SK-N-SH (cell line): Measurements from ENCODE around the gene PKD1. TPM values are rescaled to one million over a fixed set of nuclear protein-coding genes. Genes with fewer than 3 reads are reported as not detected.

ENCODE experiments used
- CTCF ChIA-PET: fragments of 300-600, 350-600 bp; formaldehyde crosslinking; extraction: SDS; loops from one replicate; lab custom pipeline; 2021; lab: Yijun Ruan, JAX
- POLR2A ChIA-PET: fragments of 350-600 bp; sonication (Branson Sonifier 250); formaldehyde crosslinking; extraction: SDS; loops from one replicate; lab custom pipeline; 2020; ENCODE audit warnings: antibody characterized with exemption, inconsistent platforms; lab: Yijun Ruan, JAX
- DNase-seq: peaks from one replicate; pipeline ENCODE4 v3.0.0; 2012
- H2AFZ ChIP-seq: fragments of 200-600 bp; sonication (generic); 2 replicates; pipeline ENCODE4 v1.8.1; 2016; ENCODE audit warnings: antibody characterized with exemption, mild to moderate bottlenecking, low read depth
- H3F3A ChIP-seq: fragments of 200-600 bp; sonication (generic); replicated peaks from 2 replicates; pipeline ENCODE3; 2016; ENCODE audit warnings: antibody characterized with exemption, mild to moderate bottlenecking; ENCODE audit not compliant: insufficient read depth
- H3K27ac ChIP-seq, 2 experiments: fragments of 200-500 bp in 1 of 2; fragments of 200-600 bp in 1 of 2; sonication (Bioruptor generic) in 1 of 2; sonication (generic), shearing (Covaris generic) in 1 of 2; 2 replicates each; pipeline versions ENCODE4 v1.5.1 to v1.6.1; 2014 to 2016; ENCODE audit warnings: low read depth in 2 of 2, inconsistent platforms in 1 of 2, low read length in 1 of 2, mild to moderate bottlenecking in 1 of 2, mixed read lengths in 1 of 2
- H3K27me3 ChIP-seq: fragments of 200-600 bp; sonication (generic), shearing (Covaris generic); 2 replicates; pipeline ENCODE4 v1.6.1; 2016; ENCODE audit warnings: mixed run types; ENCODE audit not compliant: insufficient read depth
- H3K36me3 ChIP-seq, 2 experiments: fragments of 200-500 bp in 1 of 2; fragments of 200-600 bp in 1 of 2; sonication (Bioruptor generic) in 1 of 2; sonication (generic) in 1 of 2; replicated peaks in 1 of 2; 2 replicates each; pipeline versions ENCODE3 to v1.5.1; 2014 to 2016; ENCODE audit warnings: low read length in 1 of 2, mild to moderate bottlenecking in 1 of 2; ENCODE audit not compliant: insufficient read depth in 2 of 2, control insufficient read depth in 1 of 2
- H3K4me1 ChIP-seq, 2 experiments: fragments of 200-500 bp in 1 of 2; fragments of 200-600 bp in 1 of 2; sonication (Bioruptor generic) in 1 of 2; sonication (generic), shearing (Covaris generic) in 1 of 2; 2 replicates each; pipeline versions ENCODE4 v1.5.1 to v1.6.1; 2014 to 2016; ENCODE audit warnings: low read depth in 1 of 2, low read length in 1 of 2, mixed run types in 1 of 2; ENCODE audit not compliant: insufficient read depth in 2 of 2, control insufficient read depth in 1 of 2
- H3K4me2 ChIP-seq: fragments of 200-600 bp; sonication (generic), shearing (Covaris generic); 2 replicates; pipeline ENCODE4 v1.6.1; 2017; ENCODE audit warnings: mixed run types
- H3K4me3 ChIP-seq, 2 experiments: fragments of 200-500 bp in 1 of 2; fragments of 200-600 bp in 1 of 2; sonication (Bioruptor generic) in 1 of 2; sonication (generic), shearing (Covaris generic) in 1 of 2; 2 replicates each; pipeline versions ENCODE4 v1.5.1 to v1.8.1; 2014 to 2016; ENCODE audit warnings: low read depth in 2 of 2, inconsistent platforms in 1 of 2, low read length in 1 of 2, mild to moderate bottlenecking in 1 of 2, mixed read lengths in 1 of 2, moderate library complexity in 1 of 2
- H3K79me2 ChIP-seq: fragments of 200-600 bp; sonication (generic); 2 replicates; pipeline ENCODE4 v1.8.1; 2017; ENCODE audit warnings: mild to moderate bottlenecking; ENCODE audit not compliant: insufficient read depth
- H3K9ac ChIP-seq: fragments of 200-600 bp; sonication (generic); 2 replicates; pipeline ENCODE4 v1.6.1; 2017; ENCODE audit warnings: mixed run types
- H3K9me2 ChIP-seq: fragments of 200-600 bp; sonication (generic); 2 replicates; pipeline ENCODE4 v1.6.1; 2017; ENCODE audit warnings: mixed run types
- H3K9me3 ChIP-seq: fragments of 200-600 bp; sonication (generic); 2 replicates; pipeline ENCODE4 v1.6.1; 2017; ENCODE audit warnings: mixed run types, mild to moderate bottlenecking, moderate library complexity
- H4K20me1 ChIP-seq: fragments of 200-600 bp; sonication (generic); 2 replicates; pipeline ENCODE4 v1.6.1; 2017; ENCODE audit warnings: mild to moderate bottlenecking, mixed run types; ENCODE audit not compliant: insufficient read depth
- CHD2 ChIP-seq: fragments of 150-350 bp; IDR thresholded peaks from 2 replicates; pipeline ENCODE4 v1.6.1; 2018; ENCODE audit warnings: low read length; ENCODE audit not compliant: partially characterized antibody
- EP300 ChIP-seq, 2 experiments: IDR thresholded peaks; 2 replicates each; pipeline versions ENCODE4 v1.4.0 to v1.6.1; 2012; ENCODE audit warnings: borderline replicate concordance in 1 of 2, low read depth in 1 of 2, low read length in 1 of 2
- EZH2phosphoT487 ChIP-seq: fragments of 200-600 bp; sonication (generic); IDR thresholded peaks from 2 replicates; pipeline ENCODE4 v1.6.1; 2017; ENCODE audit warnings: low read depth, mixed run types, mild to moderate bottlenecking, antibody characterized with exemption, moderate library complexity, borderline replicate concordance
- FOSL2 ChIP-seq: IDR thresholded peaks from 2 replicates; pipeline ENCODE4 v1.4.0; 2012; ENCODE audit warnings: low read depth, mild to moderate bottlenecking, moderate library complexity, borderline replicate concordance
- FOXM1 ChIP-seq: IDR thresholded peaks from 2 replicates; pipeline ENCODE4 v1.4.0; 2012; ENCODE audit warnings: low read depth, mild to moderate bottlenecking
- GATA2 ChIP-seq: sonication (generic); formaldehyde crosslinking; IDR thresholded peaks from 2 replicates; pipeline ENCODE4 v1.5.0; 2020; ENCODE audit warnings: mild to moderate bottlenecking, missing genetic modification reagents
- MEF2A ChIP-seq: IDR thresholded peaks from 2 replicates; pipeline ENCODE4 v1.4.0; 2012; ENCODE audit warnings: low read depth, borderline replicate concordance
- NFIC ChIP-seq: IDR thresholded peaks from 2 replicates; pipeline ENCODE4 v1.4.0; 2012; ENCODE audit warnings: borderline replicate concordance
- NRF1 ChIP-seq: IDR thresholded peaks from 2 replicates; pipeline ENCODE4 v1.6.1; 2012; ENCODE audit warnings: low read depth, mild to moderate bottlenecking, low read length
- POLR2AphosphoS5 ChIP-seq: IDR thresholded peaks from 2 replicates; pipeline ENCODE4 v1.6.1; 2012; ENCODE audit warnings: low read depth, low read length
- RAD21 ChIP-seq: IDR thresholded peaks from 2 replicates; pipeline ENCODE4 v1.6.1; 2012; ENCODE audit warnings: mild to moderate bottlenecking, low read length
- RFX5 ChIP-seq: IDR thresholded peaks from 2 replicates; pipeline ENCODE4 v1.6.1; 2012; ENCODE audit warnings: mild to moderate bottlenecking, improper control_type of control experiment, low read length
- SMC3 ChIP-seq: IDR thresholded peaks from 2 replicates; pipeline ENCODE4 v1.6.1; 2012; ENCODE audit warnings: low read depth, low read length, improper control_type of control experiment
- TAF1 ChIP-seq: IDR thresholded peaks from 2 replicates; pipeline ENCODE4 v1.6.1; 2012; ENCODE audit warnings: low read depth, mild to moderate bottlenecking, low read length, moderate library complexity, borderline replicate concordance
- TCF12 ChIP-seq: IDR thresholded peaks from 2 replicates; pipeline ENCODE4 v1.4.0; 2012
- TEAD4 ChIP-seq: IDR thresholded peaks from 2 replicates; pipeline ENCODE4 v1.4.0; 2012; ENCODE audit warnings: mild to moderate bottlenecking, borderline replicate concordance; ENCODE audit not compliant: insufficient read depth
- YY1 ChIP-seq: IDR thresholded peaks from 2 replicates; pipeline ENCODE4 v1.4.0; 2012; ENCODE audit warnings: low read depth, mild to moderate bottlenecking
- WGBS: methylation state at CpG from one replicate; pipeline ENCODE4 v1.1.6; 2017; ENCODE audit warnings: low lambda C conversion rate; 5-methylcytosine and 5-hydroxymethylcytosine counted together
- polyA plus RNA-seq, 3 experiments: library from polyadenylated mRNA; depleted of rRNA; stranded (reverse); fragments of >200 nt; gene quantifications; 2 replicates each; pipeline ENCODE4 v1.2.3, GENCODE V29; 2012
- TF ChIP-seq, protein P1 (sequence below): IDR thresholded peaks from 2 replicates; pipeline ENCODE4; 2012
- TF ChIP-seq, protein P2 (sequence below): IDR thresholded peaks from 2 replicates; pipeline ENCODE4 v1.4.0; 2012; ENCODE audit warnings: low read depth
- TF ChIP-seq, protein P3 (sequence below): IDR thresholded peaks from 2 replicates; pipeline ENCODE4 v1.6.1; 2012; ENCODE audit warnings: mild to moderate bottlenecking, low read depth, low read length, moderate library complexity

The PKD1 gene
- polyA plus RNA-seq, 1 of the 3 experiments (the other 2 are of a cell fraction), result 47.4 TPM

DNA sequence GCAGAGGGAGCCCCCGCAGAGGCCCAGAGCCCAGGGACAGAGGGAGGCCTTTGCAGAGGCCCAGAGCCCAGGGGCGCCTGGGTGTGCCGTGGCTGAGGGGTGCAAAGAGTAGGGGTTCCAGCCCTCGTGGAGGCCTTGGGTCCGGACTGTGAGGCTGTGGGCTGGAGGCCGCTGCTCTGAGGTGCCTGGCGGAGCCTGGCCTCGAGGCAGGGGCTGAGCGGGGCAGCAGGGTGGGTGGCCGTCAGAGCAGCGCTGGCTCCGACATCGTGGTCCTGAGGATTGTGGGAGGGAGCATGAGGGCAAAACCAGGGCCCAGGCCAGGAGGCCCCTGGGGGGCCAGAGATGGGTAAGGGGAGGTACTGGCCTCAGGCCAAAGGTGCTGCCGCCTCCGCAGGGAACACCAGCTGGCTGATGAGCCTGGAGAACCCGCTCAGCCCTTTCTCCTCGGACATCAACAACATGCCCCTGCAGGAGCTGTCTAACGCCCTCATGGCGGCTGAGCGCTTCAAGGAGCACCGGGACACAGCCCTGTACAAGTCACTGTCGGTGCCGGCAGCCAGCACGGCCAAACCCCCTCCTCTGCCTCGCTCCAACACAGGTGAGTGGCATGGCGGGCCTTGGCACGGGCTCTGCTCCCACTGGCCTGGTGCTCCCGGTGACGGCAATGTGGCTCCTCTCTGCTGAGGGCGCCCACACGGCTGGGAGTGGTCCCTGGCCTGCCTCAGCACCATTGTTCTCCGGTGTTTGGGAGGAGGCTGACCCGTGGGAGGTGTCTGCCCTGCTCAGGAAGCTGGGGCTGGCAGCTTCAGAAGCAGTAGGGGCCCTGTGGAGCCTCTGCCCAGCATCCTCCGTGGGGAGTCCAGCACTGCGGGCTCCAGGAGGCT lies 54.3 kb downstream of the PKD1 start:
- no peaks in the 10 kb centered on the region for H3K27me3 ChIP-seq
- H3K4me1 ChIP-seq, result no peaks in the 10 kb centered on the region
- no peaks in the 10 kb centered on the region for H3K79me2 ChIP-seq
- TF ChIP-seq GATA2 (CRISPR knock-in tag), result no peak
- no peak for TF ChIP-seq CHD2
- TF ChIP-seq, protein P1, sequence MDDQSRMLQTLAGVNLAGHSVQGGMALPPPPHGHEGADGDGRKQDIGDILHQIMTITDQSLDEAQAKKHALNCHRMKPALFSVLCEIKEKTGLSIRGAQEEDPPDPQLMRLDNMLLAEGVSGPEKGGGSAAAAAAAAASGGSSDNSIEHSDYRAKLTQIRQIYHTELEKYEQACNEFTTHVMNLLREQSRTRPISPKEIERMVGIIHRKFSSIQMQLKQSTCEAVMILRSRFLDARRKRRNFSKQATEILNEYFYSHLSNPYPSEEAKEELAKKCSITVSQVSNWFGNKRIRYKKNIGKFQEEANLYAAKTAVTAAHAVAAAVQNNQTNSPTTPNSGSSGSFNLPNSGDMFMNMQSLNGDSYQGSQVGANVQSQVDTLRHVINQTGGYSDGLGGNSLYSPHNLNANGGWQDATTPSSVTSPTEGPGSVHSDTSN, result no peak
- TF ChIP-seq FOXM1, result no peak
- no peak for TF ChIP-seq TAF1
- no peak for TF ChIP-seq TEAD4
- TF ChIP-seq FOSL2, result no peak
- TF ChIP-seq RAD21, result no peak
- no peak for TF ChIP-seq SMC3
- no peak for TF ChIP-seq YY1
- no peak for TF ChIP-seq NFIC
- TF ChIP-seq, protein P2, sequence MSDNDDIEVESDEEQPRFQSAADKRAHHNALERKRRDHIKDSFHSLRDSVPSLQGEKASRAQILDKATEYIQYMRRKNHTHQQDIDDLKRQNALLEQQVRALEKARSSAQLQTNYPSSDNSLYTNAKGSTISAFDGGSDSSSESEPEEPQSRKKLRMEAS, result no peak
- no peak for TF ChIP-seq TCF12
- no peak for TF ChIP-seq EZH2phosphoT487
- no peak for TF ChIP-seq NRF1
- H3K27ac ChIP-seq, result no peak overlapping the region
- H2AFZ ChIP-seq, result no peak overlapping the region
- no peaks in the 10 kb centered on the region for H4K20me1 ChIP-seq
- 100% methylated on average over 6 of the region's 35 CpGs for WGBS
- DNase-seq, result no peak
- ChIA-PET POLR2A (no interaction called here), CTCF (no interaction called here)
- no peak overlapping the region for H3K4me3 ChIP-seq
- H3K4me2 ChIP-seq, result no peak overlapping the region
- H3F3A ChIP-seq, result peaks cover 4% of the 10 kb centered on the region
- peaks cover 0 to 90% of the 10 kb centered on the region in 2 experiments for H3K36me3 ChIP-seq
- no peaks in the 10 kb centered on the region for H3K9me3 ChIP-seq
- no peaks in the 10 kb centered on the region for H3K9me2 ChIP-seq
- no peak overlapping the region for H3K9ac ChIP-seq

DNA sequence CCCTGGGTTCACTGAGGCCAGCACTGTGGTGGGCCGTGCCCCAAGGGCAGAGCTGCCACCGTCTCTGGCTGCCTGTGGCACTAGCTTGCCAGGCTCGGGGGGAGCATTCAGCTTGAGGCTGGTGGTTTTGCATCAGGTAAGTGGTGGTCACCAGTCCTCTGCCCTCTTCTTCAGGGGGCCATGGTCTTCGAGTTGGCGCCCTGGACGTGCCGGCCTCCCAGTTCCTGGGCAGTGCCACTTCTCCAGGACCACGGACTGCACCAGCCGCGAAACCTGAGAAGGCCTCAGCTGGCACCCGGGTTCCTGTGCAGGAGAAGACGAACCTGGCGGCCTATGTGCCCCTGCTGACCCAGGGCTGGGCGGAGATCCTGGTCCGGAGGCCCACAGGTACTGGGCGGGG lies 55.7 kb downstream of the PKD1 start:
- CTCF ChIA-PET, result interaction anchor here (3.1 kb wide), 1 partner anchor 15 kb away, joined by 10 read pairs; no protein-coding TSS in a partner anchor
- no peaks in the 10 kb centered on the region for H3K4me1 ChIP-seq
- WGBS, result 93% methylated on average over 11 of the region's 16 CpGs
- no peak for DNase-seq
- H3K9me3 ChIP-seq, result no peaks in the 10 kb centered on the region
- H4K20me1 ChIP-seq, result no peaks in the 10 kb centered on the region
- H3K36me3 ChIP-seq, result peaks cover 0 to 86% of the 10 kb centered on the region in 2 experiments
- no peaks in the 10 kb centered on the region for H3K9me2 ChIP-seq
- H3F3A ChIP-seq, result peaks cover 4% of the 10 kb centered on the region
- no peak overlapping the region for H2AFZ ChIP-seq
- H3K27ac ChIP-seq, result no peak overlapping the region
- H3K79me2 ChIP-seq, result no peaks in the 10 kb centered on the region
- no peak overlapping the region for H3K4me3 ChIP-seq
- no peaks in the 10 kb centered on the region for H3K27me3 ChIP-seq
- POLR2A ChIA-PET, result interaction anchor here (1.7 kb wide), 1 partner anchor 14 kb away, joined by 4 read pairs; no protein-coding TSS in a partner anchor
- H3K9ac ChIP-seq, result no peak overlapping the region
- H3K4me2 ChIP-seq, result no peak overlapping the region
- TF ChIP-seq EZH2phosphoT487, result no peak
- TF ChIP-seq, protein P2, result no peak
- no peak for TF ChIP-seq EP300 (IDR thresholded peaks at IDR 0.05; ENCODE audit: borderline replicate concordance in 1 of 2, low read depth in 1 of 2, low read length in 1 of 2)
- TF ChIP-seq MEF2A, result no peak
- TF ChIP-seq NFIC, result no peak
- TF ChIP-seq FOXM1, result no peak
- no peak for TF ChIP-seq NRF1
- no peak for TF ChIP-seq TAF1
- no peak for TF ChIP-seq POLR2AphosphoS5
- no peak for TF ChIP-seq FOSL2
- TF ChIP-seq RFX5, result no peak
- no peak for TF ChIP-seq TEAD4
- TF ChIP-seq RAD21, result no peak
- TF ChIP-seq, protein P3, sequence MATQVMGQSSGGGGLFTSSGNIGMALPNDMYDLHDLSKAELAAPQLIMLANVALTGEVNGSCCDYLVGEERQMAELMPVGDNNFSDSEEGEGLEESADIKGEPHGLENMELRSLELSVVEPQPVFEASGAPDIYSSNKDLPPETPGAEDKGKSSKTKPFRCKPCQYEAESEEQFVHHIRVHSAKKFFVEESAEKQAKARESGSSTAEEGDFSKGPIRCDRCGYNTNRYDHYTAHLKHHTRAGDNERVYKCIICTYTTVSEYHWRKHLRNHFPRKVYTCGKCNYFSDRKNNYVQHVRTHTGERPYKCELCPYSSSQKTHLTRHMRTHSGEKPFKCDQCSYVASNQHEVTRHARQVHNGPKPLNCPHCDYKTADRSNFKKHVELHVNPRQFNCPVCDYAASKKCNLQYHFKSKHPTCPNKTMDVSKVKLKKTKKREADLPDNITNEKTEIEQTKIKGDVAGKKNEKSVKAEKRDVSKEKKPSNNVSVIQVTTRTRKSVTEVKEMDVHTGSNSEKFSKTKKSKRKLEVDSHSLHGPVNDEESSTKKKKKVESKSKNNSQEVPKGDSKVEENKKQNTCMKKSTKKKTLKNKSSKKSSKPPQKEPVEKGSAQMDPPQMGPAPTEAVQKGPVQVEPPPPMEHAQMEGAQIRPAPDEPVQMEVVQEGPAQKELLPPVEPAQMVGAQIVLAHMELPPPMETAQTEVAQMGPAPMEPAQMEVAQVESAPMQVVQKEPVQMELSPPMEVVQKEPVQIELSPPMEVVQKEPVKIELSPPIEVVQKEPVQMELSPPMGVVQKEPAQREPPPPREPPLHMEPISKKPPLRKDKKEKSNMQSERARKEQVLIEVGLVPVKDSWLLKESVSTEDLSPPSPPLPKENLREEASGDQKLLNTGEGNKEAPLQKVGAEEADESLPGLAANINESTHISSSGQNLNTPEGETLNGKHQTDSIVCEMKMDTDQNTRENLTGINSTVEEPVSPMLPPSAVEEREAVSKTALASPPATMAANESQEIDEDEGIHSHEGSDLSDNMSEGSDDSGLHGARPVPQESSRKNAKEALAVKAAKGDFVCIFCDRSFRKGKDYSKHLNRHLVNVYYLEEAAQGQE, result no peak
